Body of pancreas (tissue), 4 donors: Measurements from ENCODE around the gene PRSS38.
"Not testable (repeated sequence)": the region's sequence is repeated elsewhere in the genome, so short reads cannot be mapped to it uniquely, and the experiment has no call there.

ENCODE experiments used
- CTCF ChIP-seq, 7 experiments: fragments of 450-650 bp in 4 of 7; fragments of 200-600 bp in 3 of 7; sonication (generic) in 3 of 7; IDR thresholded peaks; one replicate each; pipeline ENCODE4 v1.5.1; 2016 to 2019; ENCODE audit warnings: antibody characterized with exemption in 7 of 7
- POLR2A ChIP-seq, 3 donors: fragments of 450-650 bp; IDR thresholded peaks; one replicate each; pipeline ENCODE4 v1.6.1; 2016; ENCODE audit warnings: antibody characterized with exemption in 3 of 3, mild to moderate bottlenecking in 2 of 3

DNA sequence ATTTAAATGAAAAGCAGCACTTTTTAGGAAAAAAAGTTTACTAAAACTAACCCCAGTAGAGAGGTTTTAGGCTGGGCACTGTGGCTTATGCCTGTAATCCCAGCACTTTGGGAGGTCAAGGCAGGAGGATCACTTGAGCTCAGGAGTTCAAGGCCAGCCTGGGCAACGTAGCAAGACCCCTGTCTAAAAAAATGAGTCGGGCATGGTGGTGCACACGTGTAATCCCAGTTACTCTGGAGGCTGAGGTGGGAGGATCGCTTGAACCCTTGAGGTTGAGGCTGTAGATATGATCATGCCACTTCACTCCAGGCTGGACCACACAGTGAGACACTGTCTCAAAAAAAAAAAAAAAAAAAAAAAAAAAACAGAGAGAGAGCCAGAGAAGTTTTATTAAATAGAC lies 31.6 kb downstream of the PRSS38 start:
- not testable (repeated sequence) for TF ChIP-seq CTCF, POLR2A (IDR thresholded peaks at IDR 0.05)
